Upper lobe of left lung (tissue), 6 donors: ENCODE measurements around the gene TLR10. TPM values are rescaled to one million over a fixed set of nuclear protein-coding genes. Genes with fewer than 3 reads are reported as not detected.
"Not testable (repeated sequence)": the region's sequence is repeated elsewhere in the genome, so short reads cannot be mapped to it uniquely, and the experiment has no call there.

Experiments used
- ATAC-seq, 2 donors: fragments of 200-7000 bp; cut with Tn5 transposase; one replicate each; pipeline ENCODE4 v1.9.1; 2022; ENCODE audit warnings: mild to moderate bottlenecking in 2 of 2, moderate library complexity in 2 of 2; ENCODE audit not compliant: low FRiP score in 2 of 2
- DNase-seq, 2 donors: peaks; one replicate each; pipeline ENCODE4 v3.0.0-alpha.2; 2019 to 2020
- H3K27ac ChIP-seq, 4 donors: fragments of 200-600 bp; sonication (generic); one replicate each; pipeline ENCODE4 v1.5.1; 2016 to 2019
- H3K27me3 ChIP-seq, 4 donors: fragments of 200-600 bp; sonication (generic); one replicate each; pipeline ENCODE4 v1.5.1; 2017 to 2019
- H3K36me3 ChIP-seq, 4 donors: fragments of 200-600 bp; sonication (generic); one replicate each; pipeline ENCODE4 v1.5.1; 2016 to 2019
- H3K4me1 ChIP-seq, 4 donors: fragments of 200-600 bp; sonication (generic); one replicate each; pipeline ENCODE4 v1.5.1; 2018 to 2019
- H3K4me3 ChIP-seq, 4 donors: fragments of 200-600 bp; sonication (generic); one replicate each; pipeline ENCODE4 v1.5.1; 2017 to 2019; ENCODE audit warnings: mild to moderate bottlenecking in 2 of 4, moderate library complexity in 1 of 4
- H3K9me3 ChIP-seq, 4 donors: fragments of 200-600 bp; sonication (generic); one replicate each; pipeline ENCODE4 v1.5.1; 2018 to 2019
- EP300 ChIP-seq, 4 donors: sonication (generic); formaldehyde crosslinking; IDR thresholded peaks; one replicate each; pipeline ENCODE4 v1.5.1; 2017; ENCODE audit warnings: antibody characterized with exemption in 4 of 4, control low read depth in 2 of 4
- POLR2A ChIP-seq, 4 donors: fragments of 450-650 bp; IDR thresholded peaks; one replicate each; pipeline ENCODE4 v1.5.1; 2016 to 2017; ENCODE audit warnings: antibody characterized with exemption in 4 of 4, mild to moderate bottlenecking in 2 of 4
- POLR2AphosphoS5 ChIP-seq, 2 donors: sonication (generic); formaldehyde crosslinking; IDR thresholded peaks; one replicate each; pipeline ENCODE4 v1.5.1; 2017; ENCODE audit warnings: antibody characterized with exemption in 2 of 2
- WGBS, 2 donors: methylation state at CpG; one replicate each; pipeline ENCODE4 v1.1.5; 2017 to 2018; 5-methylcytosine and 5-hydroxymethylcytosine counted together
- total RNA-seq, 6 donors: library from RNA; depleted of rRNA in 4 of 6; stranded (reverse); fragments of >200 nt in 4 of 6; gene quantifications; one replicate each; pipeline versions ENCODE4 v1.1.0 to v1.2.1, GENCODE V29; 2016 to 2021
- TF ChIP-seq, protein P1 (sequence below), 6 experiments: fragments of 450-650 bp in 4 of 6; fragments of 200-600 bp in 2 of 6; sonication (generic) in 2 of 6; IDR thresholded peaks; one replicate each; pipeline ENCODE4 v1.5.1; 2016 to 2019; ENCODE audit warnings: antibody characterized with exemption in 6 of 6
- donor health status: DM: no; HTN: no; CAD: no; lungs with moderate emphysema.
- donor health status: DM: no; HTN: yes; CAD: no; lungs with severe emphysema.

Gene TLR10
- total RNA-seq, 6 donors from 2014 or later: 0.61 to 1.0 (median 0.81) TPM; not detected in 2

DNA sequence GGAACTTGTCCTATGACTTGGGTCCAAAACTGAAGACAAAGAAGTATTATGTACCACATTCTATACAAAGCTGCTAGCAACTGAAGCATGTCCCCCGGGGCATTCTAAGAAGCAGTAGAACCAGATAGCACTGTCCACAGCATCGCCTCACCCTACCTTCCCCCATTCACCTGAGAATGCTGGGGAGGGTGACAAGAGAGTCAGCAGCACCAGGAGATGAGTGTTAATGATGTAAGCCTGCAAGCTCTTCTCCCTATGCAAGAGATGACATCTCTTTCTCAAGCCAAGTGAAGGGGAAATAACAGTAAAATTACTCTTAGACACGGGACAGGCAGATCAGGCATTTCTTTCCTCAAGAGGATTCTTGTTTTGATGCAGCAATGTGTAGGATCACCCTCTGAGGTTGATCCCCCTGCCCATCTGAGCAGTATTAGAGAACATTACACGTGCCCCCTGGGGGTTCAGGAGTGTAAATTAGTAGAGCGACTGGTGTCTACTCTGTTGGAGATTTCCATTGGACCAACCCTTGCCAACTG is 35.7 kb upstream of the TLR10 start:
- H3K9me3 ChIP-seq: no peaks in the 10 kb centered on the region
- no peak overlapping the region for H3K4me3 ChIP-seq
- no peak for ATAC-seq
- H3K36me3 ChIP-seq: no peaks in the 10 kb centered on the region
- H3K27ac ChIP-seq: no peak overlapping the region
- TF ChIP-seq POLR2AphosphoS5 (IDR thresholded peaks at IDR 0.05) (no peak), POLR2A (IDR thresholded peaks at IDR 0.05) (no peak), EP300 (IDR thresholded peaks at IDR 0.05) (no peak)
- TF ChIP-seq, protein P1, sequence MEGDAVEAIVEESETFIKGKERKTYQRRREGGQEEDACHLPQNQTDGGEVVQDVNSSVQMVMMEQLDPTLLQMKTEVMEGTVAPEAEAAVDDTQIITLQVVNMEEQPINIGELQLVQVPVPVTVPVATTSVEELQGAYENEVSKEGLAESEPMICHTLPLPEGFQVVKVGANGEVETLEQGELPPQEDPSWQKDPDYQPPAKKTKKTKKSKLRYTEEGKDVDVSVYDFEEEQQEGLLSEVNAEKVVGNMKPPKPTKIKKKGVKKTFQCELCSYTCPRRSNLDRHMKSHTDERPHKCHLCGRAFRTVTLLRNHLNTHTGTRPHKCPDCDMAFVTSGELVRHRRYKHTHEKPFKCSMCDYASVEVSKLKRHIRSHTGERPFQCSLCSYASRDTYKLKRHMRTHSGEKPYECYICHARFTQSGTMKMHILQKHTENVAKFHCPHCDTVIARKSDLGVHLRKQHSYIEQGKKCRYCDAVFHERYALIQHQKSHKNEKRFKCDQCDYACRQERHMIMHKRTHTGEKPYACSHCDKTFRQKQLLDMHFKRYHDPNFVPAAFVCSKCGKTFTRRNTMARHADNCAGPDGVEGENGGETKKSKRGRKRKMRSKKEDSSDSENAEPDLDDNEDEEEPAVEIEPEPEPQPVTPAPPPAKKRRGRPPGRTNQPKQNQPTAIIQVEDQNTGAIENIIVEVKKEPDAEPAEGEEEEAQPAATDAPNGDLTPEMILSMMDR (IDR thresholded peaks at IDR 0.05): no peak
- H3K27me3 ChIP-seq: no peaks in the 10 kb centered on the region
- H3K4me1 ChIP-seq: peaks cover 0 to 9% (median 2%) of the 10 kb centered on the region in 4 donors
- WGBS, 2 donors: 81 to 86% methylated on average over 5 of the region's 5 CpGs
- no peak for DNase-seq

DNA sequence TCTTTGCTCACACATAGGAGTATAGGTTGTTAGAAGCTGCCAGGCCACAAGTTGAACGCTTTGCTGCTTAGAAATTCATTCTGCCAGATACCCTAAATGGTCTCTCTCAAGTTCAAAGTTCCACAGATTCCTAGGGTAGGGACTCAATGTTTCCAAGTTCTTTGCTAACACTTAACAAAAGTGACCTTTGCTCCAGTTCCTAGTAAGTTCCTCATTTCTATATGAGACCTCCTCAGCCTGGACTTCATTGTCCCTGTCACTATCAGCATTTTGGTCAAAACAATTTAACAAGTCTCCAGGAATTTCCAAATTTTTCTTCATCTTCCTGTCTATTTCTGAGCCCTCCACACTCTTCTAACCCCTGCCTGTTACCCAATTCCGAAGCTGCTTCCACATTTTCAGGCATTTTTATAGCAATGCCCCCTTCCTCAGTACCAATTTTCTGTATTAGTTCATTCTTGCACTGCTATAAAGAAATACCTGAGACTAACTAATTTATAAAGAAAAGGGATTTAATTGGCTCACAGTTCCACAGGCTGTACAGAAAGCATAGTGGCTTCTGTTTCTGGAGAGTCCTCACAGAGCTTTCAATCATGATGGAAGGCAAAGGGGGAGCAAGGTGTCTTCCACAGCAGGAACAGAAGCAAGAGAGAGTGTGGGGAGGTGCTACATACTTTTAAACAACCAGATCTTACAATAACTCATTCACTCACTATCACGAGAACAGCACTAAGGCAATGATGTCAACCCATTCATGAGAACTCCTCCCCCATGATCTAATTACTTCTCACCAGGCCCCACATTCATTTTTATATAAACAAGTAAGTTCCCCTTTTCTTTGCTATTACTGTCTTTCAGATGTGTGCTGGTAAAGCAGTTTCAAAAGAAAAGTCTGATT is 33.3 kb upstream of the TLR10 start:
- no peak overlapping the region for H3K4me3 ChIP-seq
- 52 to 66% methylated on average over 3 of the region's 3 CpGs for WGBS, 2 donors
- TF ChIP-seq POLR2A (IDR thresholded peaks at IDR 0.05) (peak in 1 of 4 donors; percentile 62), POLR2AphosphoS5 (IDR thresholded peaks at IDR 0.05) (peak in 1 of 2 donors; percentile 21)
- TF ChIP-seq, protein P1 (IDR thresholded peaks at IDR 0.05): no peak
- peak overlapping the region; percentile 36 to 78 (median 62) for H3K27ac ChIP-seq
- no peaks in the 10 kb centered on the region for H3K36me3 ChIP-seq
- peaks cover 0 to 9% (median 2%) of the 10 kb centered on the region in 4 donors for H3K4me1 ChIP-seq
- no peak for DNase-seq
- H3K27me3 ChIP-seq: no peaks in the 10 kb centered on the region
- peak in 1 of 2 donors; percentile 80 for ATAC-seq
- H3K9me3 ChIP-seq: no peaks in the 10 kb centered on the region

DNA sequence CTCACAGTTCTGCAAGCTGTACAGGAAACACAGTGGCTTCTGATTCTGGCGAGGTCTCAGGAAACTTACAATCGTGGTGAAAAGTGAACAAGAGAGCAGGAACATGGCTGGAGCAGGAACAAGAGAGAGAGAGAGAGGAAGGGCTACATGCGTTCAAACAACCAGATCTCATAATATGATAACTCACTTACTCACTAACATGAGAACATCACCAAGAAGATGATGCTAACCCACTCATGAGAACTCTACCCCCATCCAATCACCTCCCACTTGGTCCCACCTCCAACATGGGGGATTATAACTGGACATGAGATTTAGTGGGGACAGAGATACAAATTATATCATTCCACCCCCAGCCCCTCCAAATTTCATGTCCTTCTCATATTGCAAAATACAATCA is 31.6 kb upstream of the TLR10 start:
- ATAC-seq: no peak
- Histone ChIP-seq H3K9me3 (no peaks in the 10 kb centered on the region), H3K27ac (peak overlapping the region in 2 of 4 donors; percentile 5 to 72), H3K4me3 (no peak overlapping the region), H3K27me3 (no peaks in the 10 kb centered on the region), H3K4me1 (peaks cover 0 to 9% (median 2%) of the 10 kb centered on the region in 4 donors), H3K36me3 (no peaks in the 10 kb centered on the region)
- DNase-seq: no peak
- 41 to 51% methylated on average over 3 of the region's 3 CpGs for WGBS, 2 donors
- TF ChIP-seq, protein P1 (IDR thresholded peaks at IDR 0.05): no peak
- no peak for TF ChIP-seq POLR2A (IDR thresholded peaks at IDR 0.05)
- no peak for TF ChIP-seq POLR2AphosphoS5 (IDR thresholded peaks at IDR 0.05)

DNA sequence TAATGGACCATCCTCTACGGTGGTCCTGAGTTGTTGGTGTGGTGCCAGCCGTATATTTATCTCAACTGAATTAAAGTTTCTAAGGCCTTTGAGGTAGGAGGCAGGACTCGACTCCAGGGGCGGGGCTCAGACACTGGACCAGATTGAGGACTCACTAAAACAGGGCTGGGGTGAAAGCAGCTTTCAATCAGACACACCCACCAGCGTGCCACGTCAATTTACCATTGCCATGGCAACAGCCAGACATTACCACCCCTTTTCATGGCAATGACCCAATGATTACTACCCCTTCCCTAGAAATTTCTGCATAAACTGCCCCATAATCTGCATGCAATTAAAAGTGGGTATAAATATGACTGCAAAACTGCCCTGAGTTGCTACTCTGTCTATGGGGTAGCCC is 28.5 kb upstream of the TLR10 start:
- ATAC-seq (no peak), DNase-seq (no peak)
- WGBS, 2 donors: 92 to 94% methylated on average over 6 of the region's 6 CpGs
- Histone ChIP-seq H3K4me3 (no peak overlapping the region), H3K9me3 (no peaks in the 10 kb centered on the region), H3K27ac (no peak overlapping the region), H3K4me1 (peaks cover 0 to 9% (median under 1%) of the 10 kb centered on the region in 4 donors), H3K27me3 (no peaks in the 10 kb centered on the region), H3K36me3 (no peaks in the 10 kb centered on the region)
- TF ChIP-seq POLR2AphosphoS5 (IDR thresholded peaks at IDR 0.05) (no peak), EP300 (IDR thresholded peaks at IDR 0.05) (no peak), POLR2A (IDR thresholded peaks at IDR 0.05) (no peak)
- TF ChIP-seq, protein P1 (IDR thresholded peaks at IDR 0.05): no peak

DNA sequence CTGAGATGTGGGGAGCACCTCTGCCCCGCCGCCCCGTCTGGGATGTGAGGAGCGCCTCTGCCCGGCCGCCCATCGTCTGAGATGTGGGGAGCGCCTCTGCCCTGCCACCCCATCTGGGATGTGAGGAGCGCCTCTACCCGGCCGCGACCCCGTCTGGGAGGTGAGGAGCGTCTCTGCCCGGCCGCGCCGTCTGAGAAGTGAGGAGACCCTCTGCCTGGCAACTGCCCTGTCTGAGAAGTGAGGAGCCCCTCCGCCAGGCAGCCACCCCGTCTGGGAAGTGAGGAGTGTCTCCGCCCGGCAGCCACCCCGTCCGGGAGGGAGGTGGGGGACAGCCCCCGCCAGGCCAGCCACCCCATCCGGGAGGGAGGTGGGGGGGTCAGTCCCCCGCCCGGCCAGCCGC is 24.7 kb upstream of the TLR10 start:
- H3K27ac ChIP-seq, H3K27me3 ChIP-seq, ATAC-seq, H3K4me3 ChIP-seq, H3K36me3 ChIP-seq, H3K9me3 ChIP-seq: not testable (repeated sequence)
- H3K4me1 ChIP-seq: peaks cover 6 to 16% (median 13%) of the 10 kb centered on the region in 4 donors
- no CpG with 5 or more reads among the region's 29 CpGs for WGBS, 2 donors
- peak in 1 of 2 donors; percentile 46 for DNase-seq

DNA sequence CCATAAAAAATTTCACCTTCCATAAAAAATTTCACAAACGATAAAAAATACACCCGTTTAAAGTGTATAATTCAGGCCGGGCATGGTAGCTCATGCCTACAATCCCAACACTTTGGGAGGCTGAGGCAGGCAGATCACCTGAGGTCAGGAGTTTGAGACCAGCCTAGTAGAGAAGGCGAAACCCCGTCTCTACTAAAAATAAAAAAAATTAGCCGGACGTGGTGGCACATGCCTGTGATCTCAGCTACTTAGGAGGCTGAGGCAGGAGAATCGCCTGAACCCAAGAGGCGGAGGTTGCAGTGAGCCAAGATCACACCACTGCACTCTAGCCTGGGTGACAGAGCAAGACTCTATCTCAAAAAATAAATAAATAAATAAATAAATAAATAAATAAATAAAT is 23.5 kb upstream of the TLR10 start:
- not testable (repeated sequence) for H3K27me3 ChIP-seq, H3K4me3 ChIP-seq, ATAC-seq, DNase-seq, H3K36me3 ChIP-seq, H3K9me3 ChIP-seq
- H3K27ac ChIP-seq: peak overlapping the region; percentile 74 to 87 (median 81)
- WGBS, 2 donors: 79 to 83% methylated on average over 9 of the region's 9 CpGs
- H3K4me1 ChIP-seq: peaks cover 8 to 16% (median 13%) of the 10 kb centered on the region in 4 donors
